ENCODE results near the gene TLR10.

Gene TLR10

GRCh38 chr4:38791010-38791409, 8.2 kb upstream of the TLR10 start:
- TF ChIP-seq CTCF (IDR thresholded peaks at IDR 0.05) = no peak
- no peaks in the 10 kb centered on the region for H3K4me1 ChIP-seq
- no peak overlapping the region for H3K4me2 ChIP-seq (ENCODE audit: low read length)
- H3K27me3 ChIP-seq (ENCODE audit: control insufficient read depth, insufficient read depth, low read length) = no peaks in the 10 kb centered on the region
- H3K4me3 ChIP-seq (ENCODE audit: low read depth, low read length) = no peak overlapping the region
- H3K27ac ChIP-seq = no peak overlapping the region
- H2AFZ ChIP-seq = no peak overlapping the region
- H3K79me2 ChIP-seq = no peaks in the 10 kb centered on the region
- H3K9ac ChIP-seq = no peak overlapping the region
- H3K36me3 ChIP-seq (ENCODE audit: control insufficient read depth, insufficient read depth, low read length) = no peaks in the 10 kb centered on the region
- no peaks in the 10 kb centered on the region for H3K9me3 ChIP-seq (ENCODE audit: control insufficient read depth, low read length)

GRCh38 chr4:38788317-38788716, 5.5 kb upstream of the TLR10 start:
- Histone ChIP-seq H3K4me1 (no peaks in the 10 kb centered on the region), H3K36me3 (ENCODE audit: control insufficient read depth, insufficient read depth, low read length) (no peaks in the 10 kb centered on the region), H3K79me2 (no peaks in the 10 kb centered on the region), H3K27me3 (ENCODE audit: control insufficient read depth, insufficient read depth, low read length) (no peaks in the 10 kb centered on the region), H3K4me3 (ENCODE audit: low read depth, low read length) (no peak overlapping the region), H2AFZ (no peak overlapping the region), H3K27ac (no peak overlapping the region), H3K9ac (no peak overlapping the region), H3K4me2 (ENCODE audit: low read length) (no peak overlapping the region), H3K9me3 (ENCODE audit: control insufficient read depth, low read length) (no peaks in the 10 kb centered on the region)
- no peak for TF ChIP-seq CTCF (IDR thresholded peaks at IDR 0.05)

GRCh38 chr4:38787693-38788092, 4.9 kb upstream of the TLR10 start:
- Histone ChIP-seq H3K9me3 (ENCODE audit: control insufficient read depth, low read length) (no peaks in the 10 kb centered on the region), H2AFZ (no peak overlapping the region), H3K36me3 (ENCODE audit: control insufficient read depth, insufficient read depth, low read length) (no peaks in the 10 kb centered on the region), H3K27me3 (ENCODE audit: control insufficient read depth, insufficient read depth, low read length) (no peaks in the 10 kb centered on the region), H3K4me3 (ENCODE audit: low read depth, low read length) (no peak overlapping the region), H3K27ac (no peak overlapping the region), H3K79me2 (no peaks in the 10 kb centered on the region), H3K4me2 (ENCODE audit: low read length) (no peak overlapping the region), H3K9ac (no peak overlapping the region), H3K4me1 (no peaks in the 10 kb centered on the region)
- TF ChIP-seq CTCF (IDR thresholded peaks at IDR 0.05) = no peak

GRCh38 chr4:38785901-38786402, 3.2 kb upstream of the TLR10 start:
- H3K9ac ChIP-seq = no peak overlapping the region
- H3K4me3 ChIP-seq (ENCODE audit: low read depth, low read length) = no peak overlapping the region
- no peak overlapping the region for H3K4me2 ChIP-seq (ENCODE audit: low read length)
- H3K79me2 ChIP-seq = no peaks in the 10 kb centered on the region
- no peak overlapping the region for H3K27ac ChIP-seq
- H2AFZ ChIP-seq = no peak overlapping the region
- no peaks in the 10 kb centered on the region for H3K4me1 ChIP-seq
- no peaks in the 10 kb centered on the region for H3K9me3 ChIP-seq (ENCODE audit: control insufficient read depth, low read length)
- no peaks in the 10 kb centered on the region for H3K27me3 ChIP-seq (ENCODE audit: control insufficient read depth, insufficient read depth, low read length)
- H3K36me3 ChIP-seq (ENCODE audit: control insufficient read depth, insufficient read depth, low read length) = no peaks in the 10 kb centered on the region
- TF ChIP-seq CTCF (IDR thresholded peaks at IDR 0.05) = no peak

GRCh38 chr4:38785041-38785790, 2.4 kb upstream of the TLR10 start:
- H3K27me3 ChIP-seq (ENCODE audit: control insufficient read depth, insufficient read depth, low read length) = no peaks in the 10 kb centered on the region
- H3K4me1 ChIP-seq = no peaks in the 10 kb centered on the region
- no peaks in the 10 kb centered on the region for H3K9me3 ChIP-seq (ENCODE audit: control insufficient read depth, low read length)
- no peaks in the 10 kb centered on the region for H3K36me3 ChIP-seq (ENCODE audit: control insufficient read depth, insufficient read depth, low read length)
- no peak overlapping the region for H3K4me3 ChIP-seq (ENCODE audit: low read depth, low read length)
- no peaks in the 10 kb centered on the region for H3K79me2 ChIP-seq
- no peak overlapping the region for H3K9ac ChIP-seq
- no peak overlapping the region for H3K27ac ChIP-seq
- H3K4me2 ChIP-seq (ENCODE audit: low read length) = no peak overlapping the region
- no peak overlapping the region for H2AFZ ChIP-seq
- TF ChIP-seq CTCF (IDR thresholded peaks at IDR 0.05) = no peak

Measured in parathyroid adenoma (tissue), 2 donors.